Stomach (tissue), 9 donors: ENCODE results near the gene RASSF4. TPM values are rescaled to one million over a fixed set of nuclear protein-coding genes. Genes with fewer than 3 reads are reported as not detected.

Experiments
- DNase-seq, 2 donors: peaks; one replicate each; pipeline versions ENCODE4 v3.0.0 to v3.0.0-alpha.2; 2013 to 2019
- H3K27ac ChIP-seq, 5 donors: fragments of 200-600 bp in 4 of 5; sonication (generic) in 4 of 5; one replicate each; pipeline ENCODE4 v1.5.1; 2013 to 2019; ENCODE audit warnings: mild to moderate bottlenecking in 1 of 5, moderate library complexity in 1 of 5
- H3K27me3 ChIP-seq, 3 donors: fragments of 200-600 bp; sonication (generic); one replicate each; pipeline ENCODE4 v1.5.1; 2017 to 2019; ENCODE audit warnings: mixed run types in 1 of 3
- H3K36me3 ChIP-seq, 4 donors: fragments of 200-600 bp; sonication (generic); 1 replicate in 3 of 4; 2 replicates in 1 of 4; pipeline ENCODE4 v1.5.1; 2016 to 2019
- H3K4me1 ChIP-seq, 4 donors: fragments of 200-600 bp; sonication (generic); one replicate each; pipeline ENCODE4 v1.5.1; 2016 to 2019
- H3K4me3 ChIP-seq, 4 donors: fragments of 200-600 bp; sonication (generic) in 3 of 4; one replicate each; pipeline ENCODE4 v1.5.1; 2016 to 2019; ENCODE audit warnings: mild to moderate bottlenecking in 1 of 4
- H3K9me3 ChIP-seq, 4 donors: fragments of 200-600 bp; sonication (generic); one replicate each; pipeline ENCODE4 v1.5.1; 2016 to 2019
- EP300 ChIP-seq: sonication (generic); formaldehyde crosslinking; IDR thresholded peaks from one replicate; pipeline ENCODE4 v1.6.1; 2017; ENCODE audit warnings: antibody characterized with exemption
- POLR2A ChIP-seq, 4 donors: fragments of 450-650 bp; IDR thresholded peaks; one replicate each; pipeline ENCODE4 v1.6.1; 2016; ENCODE audit warnings: antibody characterized with exemption in 4 of 4, control low read depth in 2 of 4, mild to moderate bottlenecking in 1 of 4, moderate library complexity in 1 of 4
- POLR2AphosphoS5 ChIP-seq, 3 donors: sonication (generic); formaldehyde crosslinking; IDR thresholded peaks; one replicate each; pipeline ENCODE4 v1.6.1; 2016; ENCODE audit warnings: antibody characterized with exemption in 3 of 3
- WGBS, 5 donors: extraction: QIAGEN DNeasy Blood & Tissue Kit in 3 of 5; methylation state at CpG; one replicate each; pipeline versions ENCODE4 v1.1.5 to v1.1.7; 2013 to 2018; 5-methylcytosine and 5-hydroxymethylcytosine counted together
- intact Hi-C: fragments of 100-400 bp; cut with DNase I; formaldehyde crosslinking; loops from one replicate; pipeline ENCODE4 v1.15.1; 2023; ENCODE audit warnings: low total_unique reads
- polyA plus RNA-seq, 3 donors: library from polyadenylated mRNA; stranded (reverse); fragments of 200-250 nt; gene quantifications; one replicate each; pipeline ENCODE4 v1.2.3, GENCODE V29; 2013
- total RNA-seq, 5 donors: library from RNA; depleted of rRNA; stranded (reverse); fragments of >200 nt; gene quantifications; one replicate each; pipeline versions ENCODE4 v1.1.0 to v1.2.3, GENCODE V29; 2014 to 2016
- TF ChIP-seq, protein P1 (sequence below), 7 experiments: fragments of 450-650 bp in 4 of 7; fragments of 200-600 bp in 3 of 7; sonication (generic) in 3 of 7; IDR thresholded peaks; one replicate each; pipeline ENCODE4 v1.5.1; 2016 to 2019; ENCODE audit warnings: antibody characterized with exemption in 7 of 7, control low read depth in 2 of 7, mild to moderate bottlenecking in 1 of 7
- donor health status: healthy with polysubstance abuse.
- donor health status: Bipolar disorder and iron deficiency.
- donor health status: healthy.

RASSF4 gene
- total and polyA plus RNA-seq, 8 donors, result 7.8 to 74.5 (median 14.6) TPM

DNA sequence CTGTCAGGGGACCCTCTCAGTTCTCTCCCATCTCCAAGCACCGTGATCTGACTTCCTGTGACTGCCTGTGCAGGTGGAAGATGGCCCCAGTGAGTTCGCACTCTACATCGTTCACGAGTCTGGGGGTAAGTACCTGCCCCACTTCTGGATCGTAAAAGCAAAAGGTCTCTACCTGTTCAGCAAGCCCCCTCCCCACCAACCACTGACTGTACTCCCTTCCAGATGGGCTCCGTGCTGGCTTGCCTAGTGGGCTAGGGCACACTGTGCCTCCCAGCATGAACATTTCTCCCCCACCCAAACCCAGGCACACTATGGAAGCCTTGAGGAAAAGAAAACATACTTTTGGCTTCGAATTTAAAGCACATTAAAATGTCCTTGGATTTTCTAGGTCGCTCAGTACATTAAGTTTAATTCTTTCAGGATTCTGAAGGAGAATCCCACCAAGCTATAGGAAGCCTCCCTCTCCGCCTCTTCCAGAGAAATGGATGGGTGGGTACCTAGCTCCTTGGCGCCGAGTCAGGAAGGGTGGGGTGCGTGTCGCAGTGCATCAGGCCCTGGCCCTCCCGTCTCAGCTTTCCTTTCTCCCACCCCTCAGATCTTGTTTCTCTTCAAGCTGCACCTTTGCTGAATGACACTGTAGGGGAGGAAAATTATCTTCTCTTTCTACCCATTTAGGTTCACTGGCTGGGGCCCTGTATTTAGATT lies 30.1 kb downstream of the RASSF4 start:
- H3K4me3 ChIP-seq, result no peak overlapping the region
- H3K27me3 ChIP-seq, result no peaks in the 10 kb centered on the region
- no peak for TF ChIP-seq POLR2AphosphoS5 (IDR thresholded peaks at IDR 0.05)
- TF ChIP-seq EP300, result no peak
- TF ChIP-seq, protein P1, sequence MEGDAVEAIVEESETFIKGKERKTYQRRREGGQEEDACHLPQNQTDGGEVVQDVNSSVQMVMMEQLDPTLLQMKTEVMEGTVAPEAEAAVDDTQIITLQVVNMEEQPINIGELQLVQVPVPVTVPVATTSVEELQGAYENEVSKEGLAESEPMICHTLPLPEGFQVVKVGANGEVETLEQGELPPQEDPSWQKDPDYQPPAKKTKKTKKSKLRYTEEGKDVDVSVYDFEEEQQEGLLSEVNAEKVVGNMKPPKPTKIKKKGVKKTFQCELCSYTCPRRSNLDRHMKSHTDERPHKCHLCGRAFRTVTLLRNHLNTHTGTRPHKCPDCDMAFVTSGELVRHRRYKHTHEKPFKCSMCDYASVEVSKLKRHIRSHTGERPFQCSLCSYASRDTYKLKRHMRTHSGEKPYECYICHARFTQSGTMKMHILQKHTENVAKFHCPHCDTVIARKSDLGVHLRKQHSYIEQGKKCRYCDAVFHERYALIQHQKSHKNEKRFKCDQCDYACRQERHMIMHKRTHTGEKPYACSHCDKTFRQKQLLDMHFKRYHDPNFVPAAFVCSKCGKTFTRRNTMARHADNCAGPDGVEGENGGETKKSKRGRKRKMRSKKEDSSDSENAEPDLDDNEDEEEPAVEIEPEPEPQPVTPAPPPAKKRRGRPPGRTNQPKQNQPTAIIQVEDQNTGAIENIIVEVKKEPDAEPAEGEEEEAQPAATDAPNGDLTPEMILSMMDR (IDR thresholded peaks at IDR 0.05), result no peak
- no peak for TF ChIP-seq POLR2A (IDR thresholded peaks at IDR 0.05)
- WGBS, 5 donors, result 74 to 79% (median 76%) methylated on average over 14 of the region's 14 CpGs
- H3K4me1 ChIP-seq, result peaks cover 16 to 63% (median 41%) of the 10 kb centered on the region in 4 donors
- intact Hi-C loops, result no loop called here
- peak overlapping the region in 4 of 5 donors; percentile 18 to 44 (median 30) for H3K27ac ChIP-seq
- peaks cover 0 to 71% (median 53%) of the 10 kb centered on the region in 4 donors for H3K36me3 ChIP-seq
- no peak for DNase-seq
- H3K9me3 ChIP-seq, result no peaks in the 10 kb centered on the region

DNA sequence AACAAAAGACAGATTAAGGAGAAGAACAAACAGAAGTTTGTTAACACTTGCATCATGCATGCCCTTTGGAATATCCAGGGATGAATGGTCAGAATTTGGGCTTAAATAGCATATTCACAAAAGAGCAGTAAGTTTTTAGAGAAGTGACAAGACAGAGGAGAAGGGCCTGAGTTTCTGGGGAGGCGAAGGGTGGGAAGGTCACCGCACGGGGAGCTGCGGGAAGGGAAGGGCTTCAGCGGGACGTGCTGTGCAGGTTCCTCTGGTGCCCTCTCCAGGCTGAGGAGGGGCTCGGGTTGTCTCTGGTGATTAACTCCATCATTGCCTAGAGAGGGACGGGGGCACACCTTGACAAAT lies 30.7 kb downstream of the RASSF4 start:
- Histone ChIP-seq H3K36me3 (peaks cover 0 to 66% (median 48%) of the 10 kb centered on the region in 4 donors), H3K4me3 (no peak overlapping the region), H3K27me3 (no peaks in the 10 kb centered on the region), H3K27ac (peak overlapping the region in 2 of 5 donors; percentile 36 to 44), H3K9me3 (no peaks in the 10 kb centered on the region), H3K4me1 (peaks cover 16 to 63% (median 43%) of the 10 kb centered on the region in 4 donors)
- intact Hi-C loops, result no loop called here
- TF ChIP-seq EP300 (no peak), POLR2AphosphoS5 (IDR thresholded peaks at IDR 0.05) (no peak), POLR2A (IDR thresholded peaks at IDR 0.05) (no peak)
- TF ChIP-seq, protein P1 (IDR thresholded peaks at IDR 0.05), result no peak
- DNase-seq, result peak in 1 of 2 donors; percentile 62
- 36 to 53% (median 41%) methylated on average over 8 of the region's 8 CpGs for WGBS, 5 donors

DNA sequence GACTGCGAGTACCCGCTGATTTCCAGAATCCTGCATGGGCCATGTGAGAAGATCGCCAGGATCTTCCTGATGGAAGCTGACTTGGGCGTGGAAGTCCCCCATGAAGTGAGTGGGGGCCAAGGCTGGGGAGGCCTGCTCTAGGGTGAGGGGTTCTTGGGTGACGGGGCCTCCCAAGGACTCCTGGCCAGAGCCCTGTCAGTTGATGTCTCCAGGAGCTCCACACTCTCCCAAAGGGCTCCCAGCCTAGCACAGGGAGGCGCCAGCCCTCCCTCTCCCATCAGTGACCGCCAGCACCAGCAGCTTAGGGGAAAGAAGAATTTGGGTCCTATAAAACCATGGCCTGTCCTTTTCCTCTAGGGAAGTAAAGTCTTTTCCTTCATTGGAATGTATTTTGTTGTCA lies 31.4 kb downstream of the RASSF4 start:
- TF ChIP-seq, protein P1 (IDR thresholded peaks at IDR 0.05), result no peak
- TF ChIP-seq POLR2A (IDR thresholded peaks at IDR 0.05), result no peak
- no peak for TF ChIP-seq POLR2AphosphoS5 (IDR thresholded peaks at IDR 0.05)
- TF ChIP-seq EP300, result no peak
- DNase-seq, result no peak
- Histone ChIP-seq H3K4me1 (peaks cover 18 to 63% (median 50%) of the 10 kb centered on the region in 4 donors), H3K27ac (peak overlapping the region in 2 of 5 donors; percentile 44 to 96), H3K27me3 (no peaks in the 10 kb centered on the region), H3K36me3 (peaks cover 0 to 62% (median 43%) of the 10 kb centered on the region in 4 donors), H3K9me3 (no peaks in the 10 kb centered on the region), H3K4me3 (no peak overlapping the region)
- intact Hi-C loops, result no loop called here
- WGBS, 5 donors, result 95 to 98% (median 96%) methylated on average over 6 to 7 of the region's 7 CpGs

GRCh38 chr10:44991571-44991970 lies 32.0 kb downstream of the RASSF4 start:
- peaks cover 0 to 57% (median 38%) of the 10 kb centered on the region in 4 donors for H3K36me3 ChIP-seq
- TF ChIP-seq POLR2AphosphoS5 (IDR thresholded peaks at IDR 0.05) (no peak), POLR2A (IDR thresholded peaks at IDR 0.05) (no peak), EP300 (no peak)
- TF ChIP-seq, protein P1 (IDR thresholded peaks at IDR 0.05), result no peak
- peaks cover 25 to 64% (median 54%) of the 10 kb centered on the region in 4 donors for H3K4me1 ChIP-seq
- 71 to 77% (median 73%) methylated on average over 5 of the region's 5 CpGs for WGBS, 5 donors
- H3K9me3 ChIP-seq, result no peaks in the 10 kb centered on the region
- DNase-seq, result no peak
- H3K27me3 ChIP-seq, result no peaks in the 10 kb centered on the region
- peak overlapping the region in 2 of 5 donors; percentile 59 to 96 for H3K27ac ChIP-seq
- intact Hi-C loops, result no loop called here
- no peak overlapping the region for H3K4me3 ChIP-seq
